ENCODE measurements around the gene OR11G2. TPM values are rescaled to one million over a fixed set of nuclear protein-coding genes. Genes with fewer than 3 reads are reported as not detected.

The OR11G2 gene
- total RNA-seq, 2 experiments from 2014 or later = not detected

DNA sequence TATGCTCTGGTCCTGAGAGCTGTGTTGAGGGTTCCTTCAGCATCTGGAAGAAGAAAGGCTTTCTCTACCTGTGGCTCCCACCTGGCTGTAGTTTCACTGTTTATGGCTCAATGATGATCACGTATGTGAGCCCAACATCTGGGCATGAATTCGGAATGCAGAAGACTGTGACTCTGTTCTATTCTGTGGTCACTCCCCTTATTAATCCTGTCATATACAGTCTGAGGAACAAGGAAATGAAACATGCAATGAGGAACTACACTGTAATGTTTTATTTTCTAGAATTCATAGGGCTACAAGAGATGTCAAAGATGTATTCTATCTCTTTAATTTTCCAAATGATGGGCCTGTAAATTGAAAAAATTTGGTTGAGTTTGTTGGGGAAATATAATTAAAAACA, 10.8 kb upstream of the OR11G2 start:
- no peaks in the 10 kb centered on the region for H3K9me3 ChIP-seq (ENCODE audit: low read length)
- H4K20me1 ChIP-seq (ENCODE audit: insufficient read depth, low read length) = no peaks in the 10 kb centered on the region
- ChIA-PET CTCF (ENCODE audit: unreplicated experiment) (no interaction called here), POLR2A (no interaction called here)
- no peak for DNase-seq (ENCODE audit: low spot score)
- no peaks in the 10 kb centered on the region for H3K36me3 ChIP-seq (ENCODE audit: insufficient read depth, low read length)
- no TSS peak for BruUV-seq (replicated peaks)
- no peak overlapping the region for H3K4me2 ChIP-seq (ENCODE audit: low read length)
- H3K9me2 ChIP-seq (ENCODE audit: insufficient read depth, low read length) = no peaks in the 10 kb centered on the region
- no peak overlapping the region for H3K27ac ChIP-seq (ENCODE audit: low read depth, low read length, poor library complexity, severe bottlenecking)
- H2AFZ ChIP-seq (ENCODE audit: low read length) = no peak overlapping the region
- H3K79me2 ChIP-seq (ENCODE audit: insufficient read depth, low read depth, low read length) = no peaks in the 10 kb centered on the region
- H3K4me3 ChIP-seq (ENCODE audit: low read depth, low read length, poor library complexity, severe bottlenecking) = no peak overlapping the region
- TF ChIP-seq EZH2phosphoT487 (IDR thresholded peaks at IDR 0.05; ENCODE audit: borderline replicate concordance, low read depth, low read length) = no peak
- intact Hi-C loops (cut with micrococcal nuclease; ENCODE audit: unreplicated experiment) = no loop called here
- no peaks in the 10 kb centered on the region for H3K4me1 ChIP-seq (ENCODE audit: insufficient read depth, low read length, poor library complexity, severe bottlenecking)

DNA sequence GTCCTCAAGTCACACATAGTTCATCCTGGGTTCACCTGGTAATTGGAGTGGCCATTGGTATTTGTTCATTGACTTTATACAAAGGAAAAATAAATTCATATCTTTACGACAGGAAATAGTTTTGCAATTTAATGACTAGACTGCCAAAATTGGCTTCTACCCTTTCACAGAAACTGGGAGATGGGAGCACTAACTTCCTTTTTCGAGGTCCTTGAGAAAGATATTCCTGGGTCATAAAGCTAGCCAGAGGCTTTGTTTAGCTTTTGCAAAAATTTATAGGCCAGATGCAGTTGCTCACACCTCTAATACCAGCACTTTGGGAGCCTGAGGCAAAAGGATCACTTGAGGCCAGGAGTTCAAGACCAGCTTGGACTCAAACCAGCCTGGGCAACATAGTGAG, 10.2 kb upstream of the OR11G2 start:
- H3K79me2 ChIP-seq (ENCODE audit: insufficient read depth, low read depth, low read length) = no peaks in the 10 kb centered on the region
- no peaks in the 10 kb centered on the region for H3K9me2 ChIP-seq (ENCODE audit: insufficient read depth, low read length)
- TF ChIP-seq, protein P1, sequence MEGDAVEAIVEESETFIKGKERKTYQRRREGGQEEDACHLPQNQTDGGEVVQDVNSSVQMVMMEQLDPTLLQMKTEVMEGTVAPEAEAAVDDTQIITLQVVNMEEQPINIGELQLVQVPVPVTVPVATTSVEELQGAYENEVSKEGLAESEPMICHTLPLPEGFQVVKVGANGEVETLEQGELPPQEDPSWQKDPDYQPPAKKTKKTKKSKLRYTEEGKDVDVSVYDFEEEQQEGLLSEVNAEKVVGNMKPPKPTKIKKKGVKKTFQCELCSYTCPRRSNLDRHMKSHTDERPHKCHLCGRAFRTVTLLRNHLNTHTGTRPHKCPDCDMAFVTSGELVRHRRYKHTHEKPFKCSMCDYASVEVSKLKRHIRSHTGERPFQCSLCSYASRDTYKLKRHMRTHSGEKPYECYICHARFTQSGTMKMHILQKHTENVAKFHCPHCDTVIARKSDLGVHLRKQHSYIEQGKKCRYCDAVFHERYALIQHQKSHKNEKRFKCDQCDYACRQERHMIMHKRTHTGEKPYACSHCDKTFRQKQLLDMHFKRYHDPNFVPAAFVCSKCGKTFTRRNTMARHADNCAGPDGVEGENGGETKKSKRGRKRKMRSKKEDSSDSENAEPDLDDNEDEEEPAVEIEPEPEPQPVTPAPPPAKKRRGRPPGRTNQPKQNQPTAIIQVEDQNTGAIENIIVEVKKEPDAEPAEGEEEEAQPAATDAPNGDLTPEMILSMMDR (conservative IDR thresholded peaks at IDR 0.05; ENCODE audit: low read length) = no peak
- no peak for TF ChIP-seq EZH2phosphoT487 (IDR thresholded peaks at IDR 0.05; ENCODE audit: borderline replicate concordance, low read depth, low read length)
- intact Hi-C loops (cut with micrococcal nuclease; ENCODE audit: unreplicated experiment) = no loop called here
- no peaks in the 10 kb centered on the region for H3K9me3 ChIP-seq (ENCODE audit: low read length)
- no peak overlapping the region for H3K27ac ChIP-seq (ENCODE audit: low read depth, low read length, poor library complexity, severe bottlenecking)
- no peaks in the 10 kb centered on the region for H3K36me3 ChIP-seq (ENCODE audit: insufficient read depth, low read length)
- no peaks in the 10 kb centered on the region for H4K20me1 ChIP-seq (ENCODE audit: insufficient read depth, low read length)
- POLR2A ChIA-PET = interaction anchor here (1.0 kb wide), 1 partner anchor 18 kb away, joined by 7 read pairs; no protein-coding TSS in a partner anchor
- no peak for DNase-seq (ENCODE audit: low spot score)
- no TSS peak for BruUV-seq (replicated peaks)
- H2AFZ ChIP-seq (ENCODE audit: low read length) = no peak overlapping the region
- CTCF ChIA-PET (ENCODE audit: unreplicated experiment) = no interaction called here
- H3K4me2 ChIP-seq (ENCODE audit: low read length) = no peak overlapping the region
- no peak overlapping the region for H3K4me3 ChIP-seq (ENCODE audit: low read depth, low read length, poor library complexity, severe bottlenecking)
- H3K4me1 ChIP-seq (ENCODE audit: insufficient read depth, low read length, poor library complexity, severe bottlenecking) = no peaks in the 10 kb centered on the region

DNA sequence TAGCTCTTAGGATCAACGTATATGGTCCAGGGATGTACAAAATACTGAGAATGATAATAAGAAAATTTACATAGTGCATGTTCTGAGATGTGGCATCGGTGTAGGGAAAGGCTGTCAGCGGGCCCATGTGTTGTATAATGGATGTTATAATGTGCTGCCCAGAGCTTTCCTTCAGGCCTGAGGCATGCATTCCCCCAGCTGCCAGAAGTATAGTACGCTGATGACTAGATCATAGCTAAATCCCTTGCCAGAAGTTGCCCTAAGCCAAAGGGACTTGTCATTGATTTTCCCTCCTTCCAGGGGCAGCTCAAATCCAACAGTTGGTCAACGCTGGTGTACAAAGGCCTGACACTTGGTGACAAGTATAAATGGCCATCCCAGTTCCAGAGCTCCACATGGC, 6.5 kb upstream of the OR11G2 start:
- intact Hi-C loops (cut with micrococcal nuclease; ENCODE audit: unreplicated experiment) = no loop called here
- Histone ChIP-seq H3K9me2 (ENCODE audit: insufficient read depth, low read length) (no peaks in the 10 kb centered on the region), H3K4me1 (ENCODE audit: insufficient read depth, low read length, poor library complexity, severe bottlenecking) (no peaks in the 10 kb centered on the region), H3K36me3 (ENCODE audit: insufficient read depth, low read length) (no peaks in the 10 kb centered on the region), H4K20me1 (ENCODE audit: insufficient read depth, low read length) (no peaks in the 10 kb centered on the region), H3K4me2 (ENCODE audit: low read length) (no peak overlapping the region), H2AFZ (ENCODE audit: low read length) (no peak overlapping the region), H3K27ac (ENCODE audit: low read depth, low read length, poor library complexity, severe bottlenecking) (no peak overlapping the region), H3K9me3 (ENCODE audit: low read length) (no peaks in the 10 kb centered on the region), H3K79me2 (ENCODE audit: insufficient read depth, low read depth, low read length) (no peaks in the 10 kb centered on the region), H3K4me3 (ENCODE audit: low read depth, low read length, poor library complexity, severe bottlenecking) (no peak overlapping the region)
- no peak for DNase-seq (ENCODE audit: low spot score)
- no TSS peak for BruUV-seq (replicated peaks)
- CTCF ChIA-PET (ENCODE audit: unreplicated experiment) = no interaction called here
- POLR2A ChIA-PET = interaction anchor here (1.0 kb wide), 1 partner anchor 19 kb away, joined by 3 read pairs; no protein-coding TSS in a partner anchor
- TF ChIP-seq, protein P1 (conservative IDR thresholded peaks at IDR 0.05; ENCODE audit: low read length) = no peak
- no peak for TF ChIP-seq EZH2phosphoT487 (IDR thresholded peaks at IDR 0.05; ENCODE audit: borderline replicate concordance, low read depth, low read length)
